HEK293 (cell line): Measurements from ENCODE around the gene TNIK.

Experiments
- CTCF ChIP-seq: fragments of 450-650 bp; formaldehyde crosslinking; IDR thresholded peaks from 2 replicates; pipeline ENCODE4 v1.5.1; 2016; ENCODE audit warnings: missing biosample characterization, missing genetic modification characterization
- KLF16 ChIP-seq: fragments of 450-650 bp; formaldehyde crosslinking; IDR thresholded peaks from 2 replicates; pipeline ENCODE4 v1.5.1; 2017; ENCODE audit warnings: missing biosample characterization, missing genetic modification characterization
- REST ChIP-seq: fragments of 450-650 bp; formaldehyde crosslinking; IDR thresholded peaks from 2 replicates; pipeline ENCODE4 v1.5.1; 2016; ENCODE audit warnings: missing biosample characterization, missing genetic modification characterization
- SALL2 ChIP-seq: fragments of 450-650 bp; formaldehyde crosslinking; IDR thresholded peaks from 2 replicates; pipeline ENCODE4 v1.5.0; 2017; ENCODE audit warnings: missing biosample characterization, mild to moderate bottlenecking, missing genetic modification characterization, borderline replicate concordance
- TCF7L2 ChIP-seq: IDR thresholded peaks from 2 replicates; pipeline ENCODE4 v1.6.1; 2011; ENCODE audit warnings: low read depth, mild to moderate bottlenecking, inconsistent platforms, low read length, moderate library complexity, borderline replicate concordance
- ZBTB21 ChIP-seq: fragments of 450-650 bp; formaldehyde crosslinking; IDR thresholded peaks from 2 replicates; pipeline ENCODE4 v1.5.1; 2017; ENCODE audit warnings: missing biosample characterization, missing genetic modification characterization
- ZBTB8A ChIP-seq: fragments of 450-650 bp; formaldehyde crosslinking; IDR thresholded peaks from 2 replicates; pipeline ENCODE4 v1.5.1; 2016; ENCODE audit warnings: missing biosample characterization, missing genetic modification characterization
- ZNF133 ChIP-seq: fragments of 450-650 bp; formaldehyde crosslinking; IDR thresholded peaks from 2 replicates; pipeline ENCODE4 v1.5.1; 2016; ENCODE audit warnings: missing biosample characterization, missing genetic modification characterization
- ZNF18 ChIP-seq: fragments of 450-650 bp; formaldehyde crosslinking; IDR thresholded peaks from 2 replicates; pipeline ENCODE4 v1.5.1; 2016; ENCODE audit warnings: missing biosample characterization, missing genetic modification characterization
- ZNF24 ChIP-seq: fragments of 450-650 bp; formaldehyde crosslinking; IDR thresholded peaks from 2 replicates; pipeline ENCODE4 v1.5.1; 2016; ENCODE audit warnings: missing biosample characterization, missing genetic modification characterization
- ZNF248 ChIP-seq: fragments of 450-650 bp; formaldehyde crosslinking; IDR thresholded peaks from 2 replicates; pipeline ENCODE4 v1.5.1; 2017; ENCODE audit warnings: missing biosample characterization, missing genetic modification characterization
- ZNF324 ChIP-seq: fragments of 450-650 bp; formaldehyde crosslinking; IDR thresholded peaks from 2 replicates; pipeline ENCODE4 v1.5.1; 2016; ENCODE audit warnings: missing biosample characterization, missing genetic modification characterization
- ZNF768 ChIP-seq: fragments of 450-650 bp; formaldehyde crosslinking; IDR thresholded peaks from 2 replicates; pipeline ENCODE4 v1.5.1; 2018; ENCODE audit warnings: missing biosample characterization, mild to moderate bottlenecking, missing genetic modification characterization

GRCh38 chr3:171362575-171362974 lies 97.6 kb downstream of the TNIK start:
- no peak for TF ChIP-seq CTCF (tag by site-specific recombination)
- no peak for TF ChIP-seq KLF16
- no peak for TF ChIP-seq ZNF133 (tag by site-specific recombination)
- no peak for TF ChIP-seq ZBTB8A (tag by site-specific recombination)
- no peak for TF ChIP-seq ZNF324 (tag by site-specific recombination)
- no peak for TF ChIP-seq ZNF18
- TF ChIP-seq ZNF768 (tag by site-specific recombination) = no peak
- no peak for TF ChIP-seq ZNF248 (tag by site-specific recombination)
- no peak for TF ChIP-seq TCF7L2
- no peak for TF ChIP-seq ZNF24
- TF ChIP-seq ZBTB21 (tag by site-specific recombination) = no peak
- TF ChIP-seq REST (tag by site-specific recombination) = no peak
- no peak for TF ChIP-seq SALL2 (tag by site-specific recombination)
